Trophoblast cell (in vitro differentiated cells and primary cell): Measurements from ENCODE around the gene PRR11. TPM values are rescaled to one million over a fixed set of nuclear protein-coding genes. Genes with fewer than 3 reads are reported as not detected.

Experiments used
- DNase-seq, 2 donors: peaks; one replicate each; pipeline ENCODE4 v3.0.0-alpha.2; 2016
- H2AFZ ChIP-seq: 2 replicates; pipeline ENCODE4 v1.6.1; 2013; ENCODE audit warnings: low read length, moderate library complexity, mild to moderate bottlenecking; ENCODE audit not compliant: insufficient read depth, poor library complexity
- H2AK5ac ChIP-seq: 2 replicates; pipeline ENCODE4 v1.6.1; 2013; ENCODE audit warnings: mild to moderate bottlenecking, low read length
- H2BK120ac ChIP-seq: 2 replicates; pipeline ENCODE4 v1.6.1; 2013; ENCODE audit warnings: low read length, mild to moderate bottlenecking, moderate library complexity; ENCODE audit not compliant: insufficient read depth, poor library complexity
- H2BK12ac ChIP-seq: 2 replicates; pipeline ENCODE4 v1.6.1; 2013; ENCODE audit warnings: mild to moderate bottlenecking, low read length, moderate library complexity
- H2BK5ac ChIP-seq: 2 replicates; pipeline ENCODE4 v1.6.1; 2013; ENCODE audit warnings: low read length, low read depth, moderate library complexity, mild to moderate bottlenecking; ENCODE audit not compliant: poor library complexity
- H3K14ac ChIP-seq: 2 replicates; pipeline ENCODE4 v1.6.1; 2013; ENCODE audit warnings: mild to moderate bottlenecking, low read length
- H3K18ac ChIP-seq: 2 replicates; pipeline ENCODE4 v1.6.1; 2013; ENCODE audit warnings: mild to moderate bottlenecking, low read length
- H3K23ac ChIP-seq: 2 replicates; pipeline ENCODE4 v1.6.1; 2013; ENCODE audit warnings: low read length
- H3K27ac ChIP-seq: 2 replicates; pipeline ENCODE4 v1.5.1; 2013; ENCODE audit warnings: low read depth, mild to moderate bottlenecking, inconsistent platforms, low read length, moderate library complexity
- H3K27me3 ChIP-seq: 2 replicates; pipeline ENCODE4 v1.6.1; 2013; ENCODE audit warnings: inconsistent platforms, mild to moderate bottlenecking, low read length, moderate library complexity; ENCODE audit not compliant: insufficient read depth
- H3K36me3 ChIP-seq, 2 experiments: 1 replicate in 1 of 2; 2 replicates in 1 of 2; pipeline ENCODE4 v1.6.1; 2013; ENCODE audit warnings: low read length in 2 of 2, mild to moderate bottlenecking in 2 of 2, moderate library complexity in 1 of 2; ENCODE audit not compliant: insufficient read depth in 2 of 2, control insufficient read depth in 1 of 2
- H3K4ac ChIP-seq: 2 replicates; pipeline ENCODE4 v1.6.1; 2013; ENCODE audit warnings: low read depth, mild to moderate bottlenecking, low read length, moderate library complexity
- H3K4me1 ChIP-seq, 2 experiments: 1 replicate in 1 of 2; 2 replicates in 1 of 2; pipeline ENCODE4 v1.6.1; 2013; ENCODE audit warnings: low read length in 2 of 2, mild to moderate bottlenecking in 2 of 2, moderate library complexity in 1 of 2; ENCODE audit not compliant: insufficient read depth in 2 of 2, control insufficient read depth in 1 of 2
- H3K4me2 ChIP-seq: 2 replicates; pipeline ENCODE4 v1.6.1; 2013; ENCODE audit warnings: inconsistent platforms, mild to moderate bottlenecking, low read length, moderate library complexity
- H3K4me3 ChIP-seq: 2 replicates; pipeline ENCODE4 v1.5.1; 2013; ENCODE audit warnings: mild to moderate bottlenecking, low read depth, low read length, inconsistent platforms
- H3K79me1 ChIP-seq: one replicate; pipeline ENCODE4 v1.6.1; 2013; ENCODE audit warnings: low read length
- H3K79me2 ChIP-seq: 2 replicates; pipeline ENCODE4 v1.6.1; 2013; ENCODE audit warnings: low read length, mild to moderate bottlenecking; ENCODE audit not compliant: control insufficient read depth, insufficient read depth, poor library complexity
- H3K9ac ChIP-seq: 2 replicates; pipeline ENCODE4 v1.6.1; 2013; ENCODE audit warnings: mild to moderate bottlenecking, low read length
- H3K9me3 ChIP-seq: 2 replicates; pipeline ENCODE4 v1.6.1; 2013; ENCODE audit warnings: low read depth, mild to moderate bottlenecking, control low read depth, inconsistent platforms, low read length; ENCODE audit not compliant: insufficient read depth
- H4K12ac ChIP-seq: 2 replicates; pipeline ENCODE4 v1.6.1; 2013; ENCODE audit warnings: low read depth, mild to moderate bottlenecking, low read length, moderate library complexity
- H4K8ac ChIP-seq: 2 replicates; pipeline ENCODE4 v1.6.1; 2013; ENCODE audit warnings: low read depth, mild to moderate bottlenecking, low read length, moderate library complexity
- H4K91ac ChIP-seq: one replicate; pipeline ENCODE4 v1.6.1; 2013; ENCODE audit warnings: low read depth, mild to moderate bottlenecking, low read length, moderate library complexity
- WGBS: extraction: QIAGEN DNeasy Blood & Tissue Kit; methylation state at CpG from one replicate; pipeline ENCODE4 v1.1.7; 2013; ENCODE audit warnings: missing lambda C conversion rate; ENCODE audit not compliant: insufficient read length, insufficient coverage; ENCODE audit errors: extremely low coverage; 5-methylcytosine and 5-hydroxymethylcytosine counted together
- polyA plus RNA-seq: library from polyadenylated mRNA; stranded (reverse); fragments of 200-250 nt; gene quantifications from 2 replicates; pipeline ENCODE4 v1.2.3, GENCODE V29; 2013

The PRR11 gene
- polyA plus RNA-seq, result 66.2 and 70.5 TPM in 2 replicates

DNA sequence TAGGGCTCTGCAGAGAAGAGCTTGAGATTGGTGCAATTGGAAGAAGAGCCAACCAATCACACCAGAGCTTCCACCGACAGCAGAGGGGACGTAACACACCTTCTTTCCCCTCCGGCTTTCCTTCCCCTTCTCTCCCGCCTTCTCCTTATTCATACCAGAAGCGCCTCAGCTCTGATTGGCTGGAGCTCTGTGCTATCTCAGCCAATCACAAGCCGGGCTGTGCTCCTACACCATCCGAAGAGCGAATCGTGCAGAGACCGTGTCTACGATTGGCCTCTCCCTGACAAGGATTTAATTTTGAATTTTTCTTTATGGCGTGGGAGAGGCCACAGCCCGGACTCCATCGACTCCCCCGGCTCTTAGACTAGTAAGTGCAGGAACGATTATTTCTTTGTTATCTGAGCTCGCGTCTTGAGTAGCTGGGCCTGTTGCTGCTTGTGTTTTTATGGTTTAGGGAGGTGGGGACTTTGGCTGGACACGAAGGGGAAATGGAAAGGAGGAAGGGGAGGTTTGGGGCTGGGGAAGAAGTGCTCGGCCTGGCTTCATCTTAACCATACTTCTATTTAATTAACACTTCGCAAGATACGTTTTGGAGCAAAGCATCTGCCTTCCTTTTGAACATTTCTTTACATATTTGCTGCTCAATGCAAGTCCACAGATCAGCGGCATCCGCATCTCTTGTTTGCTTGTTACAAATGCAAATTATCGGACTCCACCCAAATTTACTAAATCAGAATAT lies at the start of gene PRR11:
Gene PRR11 (plus strand): TSS at position 308 of the 739 bp plus-strand sequence. CDS start 14,007 bp downstream, outside the sequence.
- Histone ChIP-seq H3K79me1 (peaks cover 12% of the 10 kb centered on the region), H3K14ac (peak within 1 kb of the TSS; percentile 98), H3K18ac (peak within 1 kb of the TSS; percentile 72), H3K27ac (peak within 1 kb of the TSS; percentile 99), H3K27me3 (no peaks in the 10 kb centered on the region), H2BK12ac (peak within 1 kb of the TSS; percentile 61), H2AFZ (peak within 1 kb of the TSS; percentile 96), H4K12ac (peak within 1 kb of the TSS; percentile 94), H2BK5ac (peak within 1 kb of the TSS; percentile 97), H2BK120ac (peak within 1 kb of the TSS; percentile 94), H2AK5ac (peak within 1 kb of the TSS; percentile 79), H3K4me1 (peaks cover 0 to 5% of the 10 kb centered on the region in 2 experiments), H3K4ac (peak within 1 kb of the TSS; percentile 98), H3K4me2 (peak within 1 kb of the TSS; percentile 79), H3K9ac (peak within 1 kb of the TSS; percentile 92), H3K4me3 (peak within 1 kb of the TSS; percentile 85), H4K8ac (peak within 1 kb of the TSS; percentile 97), H3K79me2 (peaks cover 16% of the 10 kb centered on the region), H3K36me3 (peaks cover 0 to under 1% of the 10 kb centered on the region in 2 experiments), H3K23ac (no peak within 1 kb of the TSS), H3K9me3 (no peaks in the 10 kb centered on the region), H4K91ac (peak within 1 kb of the TSS; percentile 92)
- peak; percentile 99 to 100 for DNase-seq
- no CpG with 5 or more reads among the region's 25 CpGs for WGBS

DNA sequence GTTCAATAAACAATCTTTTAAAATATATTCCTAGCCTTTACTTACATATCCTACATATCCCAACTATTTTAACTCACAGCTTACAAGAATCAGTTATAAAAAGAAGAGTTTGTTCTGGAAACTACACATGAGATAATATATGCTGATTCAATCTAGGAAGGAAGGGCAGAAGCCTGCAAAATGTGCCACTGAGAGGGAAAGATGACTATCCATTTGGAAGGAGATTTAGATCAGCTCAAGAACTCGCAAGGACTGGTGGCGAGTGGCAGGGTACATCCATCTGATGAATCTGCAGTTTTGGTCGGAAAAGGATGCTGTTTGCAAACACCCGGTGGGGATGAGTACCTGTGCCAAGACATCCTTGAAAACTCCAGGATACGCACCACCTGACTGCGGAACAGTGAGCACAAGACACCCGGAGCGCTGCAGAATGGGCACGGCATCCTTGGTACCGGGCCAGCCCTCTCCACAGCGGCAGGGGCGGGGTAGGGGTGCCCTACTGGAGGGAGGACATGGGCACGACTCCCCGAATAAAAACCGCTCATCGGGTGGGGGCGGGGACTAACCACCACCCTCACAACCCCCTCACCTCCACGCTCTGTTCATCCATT lies 49.6 kb upstream of the PRR11 start:
- no peak overlapping the region for H2BK12ac ChIP-seq
- no peak overlapping the region for H2AK5ac ChIP-seq
- H2AFZ ChIP-seq, result peak overlapping the region; percentile 84
- H3K18ac ChIP-seq, result peak overlapping the region; percentile 63
- H3K4me2 ChIP-seq, result peak overlapping the region; percentile 92
- H3K14ac ChIP-seq, result peak overlapping the region; percentile 52
- H2BK5ac ChIP-seq, result peak overlapping the region; percentile 71
- H4K8ac ChIP-seq, result peak overlapping the region; percentile 72
- H3K36me3 ChIP-seq, result no peaks in the 10 kb centered on the region
- DNase-seq, result peak; percentile 31 to 52
- H3K9ac ChIP-seq, result peak overlapping the region; percentile 90
- H3K4me1 ChIP-seq, result no peaks in the 10 kb centered on the region
- H4K12ac ChIP-seq, result peak overlapping the region; percentile 38
- H2BK120ac ChIP-seq, result no peak overlapping the region
- peak overlapping the region; percentile 28 for H4K91ac ChIP-seq
- H3K4ac ChIP-seq, result no peak overlapping the region
- no peak overlapping the region for H3K23ac ChIP-seq
- H3K4me3 ChIP-seq, result peak overlapping the region; percentile 93
- peaks cover 5% of the 10 kb centered on the region for H3K79me1 ChIP-seq
- no peaks in the 10 kb centered on the region for H3K9me3 ChIP-seq
- H3K27ac ChIP-seq, result peak overlapping the region; percentile 82
- H3K27me3 ChIP-seq, result no peaks in the 10 kb centered on the region
- WGBS, result no CpG with 5 or more reads among the region's 18 CpGs
- peaks cover 7% of the 10 kb centered on the region for H3K79me2 ChIP-seq

- no CpG with 5 or more reads among the region's 89 CpGs for WGBS
- Histone ChIP-seq H3K9me3 (no peaks in the 10 kb centered on the region), H3K9ac (peak within 1 kb of the TSS; percentile 90), H3K79me2 (peaks cover 7% of the 10 kb centered on the region), H2BK120ac (peak within 1 kb of the TSS; percentile 57), H3K27ac (peak within 1 kb of the TSS; percentile 82), H3K79me1 (peaks cover 5% of the 10 kb centered on the region), H3K4me3 (peak within 1 kb of the TSS; percentile 93), H2BK12ac (no peak within 1 kb of the TSS), H3K4me2 (peak within 1 kb of the TSS; percentile 92), H3K23ac (no peak within 1 kb of the TSS), H3K27me3 (no peaks in the 10 kb centered on the region), H3K4me1 (no peaks in the 10 kb centered on the region), H2AK5ac (no peak within 1 kb of the TSS), H3K4ac (no peak within 1 kb of the TSS), H2AFZ (peak within 1 kb of the TSS; percentile 84), H3K18ac (peak within 1 kb of the TSS; percentile 63), H3K14ac (peak within 1 kb of the TSS; percentile 52), H4K91ac (peak within 1 kb of the TSS; percentile 28), H4K8ac (peak within 1 kb of the TSS; percentile 72), H3K36me3 (no peaks in the 10 kb centered on the region), H2BK5ac (peak within 1 kb of the TSS; percentile 71), H4K12ac (peak within 1 kb of the TSS; percentile 38)
- peak; percentile 100 for DNase-seq
Observed at GRCh38 chr17:59106463-59107305, 48.9 kb upstream of the PRR11 start, which contains the start of gene TRIM37. TRIM37 (minus strand) TSS chr17:59106880; CDS start chr17:59106461, 419 bp downstream.

GRCh38 chr17:59107306-59107670 lies 48.3 kb upstream of the PRR11 start:
- Histone ChIP-seq H3K18ac (no peak overlapping the region), H3K4me2 (peak overlapping the region; percentile 72), H3K4me3 (peak overlapping the region; percentile 66), H4K8ac (no peak overlapping the region), H2AK5ac (no peak overlapping the region), H3K4ac (no peak overlapping the region), H2BK5ac (peak overlapping the region; percentile 18), H3K36me3 (no peaks in the 10 kb centered on the region), H3K27me3 (no peaks in the 10 kb centered on the region), H3K9me3 (no peaks in the 10 kb centered on the region), H2BK120ac (no peak overlapping the region), H4K91ac (no peak overlapping the region), H3K23ac (no peak overlapping the region), H2AFZ (peak overlapping the region; percentile 55), H3K27ac (peak overlapping the region; percentile 36), H3K79me1 (peaks cover 5% of the 10 kb centered on the region), H3K4me1 (no peaks in the 10 kb centered on the region), H3K9ac (peak overlapping the region; percentile 55), H3K79me2 (peaks cover 7% of the 10 kb centered on the region), H2BK12ac (no peak overlapping the region), H3K14ac (peak overlapping the region; percentile 15), H4K12ac (peak overlapping the region; percentile 22)
- no peak for DNase-seq
- WGBS, result no CpG with 5 or more reads among the region's 10 CpGs
